IMR-90 (cell line): ENCODE data around the gene IMMT. TPM values are rescaled to one million over a fixed set of nuclear protein-coding genes. Genes with fewer than 3 reads are reported as not detected.
A peak's percentile ranks its signal among the peaks of the same experiment; 100 is the strongest.

Source experiments
- ATAC-seq: fragments of 200-7000 bp; cut with Tn5 transposase; 2 replicates; pipeline ENCODE4 v1.9.1; 2020; ENCODE audit warnings: low read depth, mild to moderate bottlenecking, moderate library complexity
- BruUV-seq: library from RNA; stranded (reverse); fragments of 400-500 nt; replicated peaks from 2 replicates; lab custom pipeline; 2021; lab: Mats Ljungman, UMichigan
- CTCF ChIA-PET: fragments of 300-600 bp; formaldehyde crosslinking; extraction: SDS; loops from one replicate; lab custom pipeline; 2021; ENCODE audit warnings: antibody characterized with exemption; lab: Yijun Ruan, JAX
- POLR2A ChIA-PET: fragments of 300-600 bp; sonication (Branson Sonifier 250); formaldehyde crosslinking; loops from one replicate; lab custom pipeline; 2022; ENCODE audit warnings: antibody characterized with exemption; ENCODE audit not compliant: unreplicated experiment; lab: Charles Lee
- DNase-seq: peaks from one replicate; pipeline ENCODE4 v3.0.0; 2013
- H2AFZ ChIP-seq: replicated peaks from 2 replicates; pipeline ENCODE3; 2013; ENCODE audit warnings: low read length, mild to moderate bottlenecking; ENCODE audit not compliant: poor library complexity
- H2AK5ac ChIP-seq: 2 replicates; pipeline ENCODE4 v1.6.1; 2013; ENCODE audit warnings: low read depth, low read length, inconsistent platforms
- H2AK9ac ChIP-seq: replicated peaks from 2 replicates; pipeline ENCODE3; 2013; ENCODE audit warnings: mild to moderate bottlenecking, low read depth, low read length, moderate library complexity; ENCODE audit not compliant: poor library complexity
- H2BK120ac ChIP-seq: 2 replicates; pipeline ENCODE4 v1.6.1; 2013; ENCODE audit warnings: low read depth, low read length, inconsistent platforms
- H2BK15ac ChIP-seq: 3 replicates; pipeline ENCODE4 v1.6.1; 2013; ENCODE audit warnings: low read depth, low read length, inconsistent platforms
- H2BK20ac ChIP-seq: 2 replicates; pipeline ENCODE4 v1.6.1; 2013; ENCODE audit warnings: low read depth, mild to moderate bottlenecking, inconsistent platforms, low read length, moderate library complexity
- H2BK5ac ChIP-seq: 2 replicates; pipeline ENCODE4 v1.6.1; 2013; ENCODE audit warnings: mild to moderate bottlenecking, low read depth, low read length, inconsistent platforms; ENCODE audit not compliant: poor library complexity, severe bottlenecking
- H3K14ac ChIP-seq: replicated peaks from 2 replicates; pipeline ENCODE4 v1.6.1; 2013; ENCODE audit warnings: low read depth, low read length, inconsistent platforms
- H3K18ac ChIP-seq: 2 replicates; pipeline ENCODE4 v1.6.1; 2013; ENCODE audit warnings: low read depth, low read length, control low read depth
- H3K23ac ChIP-seq: 2 replicates; pipeline ENCODE4 v1.6.1; 2013; ENCODE audit warnings: low read depth, low read length, inconsistent platforms
- H3K27ac ChIP-seq: 2 replicates; pipeline ENCODE4 v1.5.1; 2013; ENCODE audit warnings: mild to moderate bottlenecking, control low read depth, low read length; ENCODE audit not compliant: insufficient read depth
- H3K27me3 ChIP-seq: 2 replicates; pipeline ENCODE4 v1.6.1; 2013; ENCODE audit warnings: low read length; ENCODE audit not compliant: control insufficient read depth, insufficient read depth
- H3K36me3 ChIP-seq: 2 replicates; pipeline ENCODE4 v1.6.1; 2013; ENCODE audit warnings: low read length, mixed read lengths; ENCODE audit not compliant: control insufficient read depth, insufficient read depth
- H3K4ac ChIP-seq: 2 replicates; pipeline ENCODE4 v1.6.1; 2013; ENCODE audit warnings: low read depth, low read length, inconsistent platforms
- H3K4me1 ChIP-seq: 2 replicates; pipeline ENCODE4 v1.6.1; 2013; ENCODE audit warnings: low read length, mixed read lengths; ENCODE audit not compliant: control insufficient read depth, insufficient read depth
- H3K4me2 ChIP-seq: 2 replicates; pipeline ENCODE4 v1.6.1; 2013; ENCODE audit warnings: low read depth, mild to moderate bottlenecking, control low read depth, low read length, moderate library complexity
- H3K4me3 ChIP-seq: 2 replicates; pipeline ENCODE4 v1.5.1; 2013; ENCODE audit warnings: low read depth, mild to moderate bottlenecking, control low read depth, low read length, moderate library complexity; ENCODE audit not compliant: insufficient read depth
- H3K56ac ChIP-seq: 2 replicates; pipeline ENCODE4 v1.6.1; 2013; ENCODE audit warnings: low read length, inconsistent platforms; ENCODE audit not compliant: insufficient read depth; ENCODE audit errors: extremely low read depth
- H3K79me1 ChIP-seq, 2 experiments: 2 replicates each; pipeline ENCODE4 v1.6.1; 2013; ENCODE audit warnings: low read length in 2 of 2, inconsistent platforms in 1 of 2, low read depth in 1 of 2
- H3K9ac ChIP-seq: 2 replicates; pipeline ENCODE4 v1.6.1; 2013; ENCODE audit warnings: low read depth, low read length, control low read depth
- H3K9me1 ChIP-seq: 2 replicates; pipeline ENCODE4 v1.6.1; 2013; ENCODE audit warnings: low read length, inconsistent platforms; ENCODE audit not compliant: insufficient read depth
- H3K9me3 ChIP-seq: 2 replicates; pipeline ENCODE4 v1.6.1; 2013; ENCODE audit warnings: low read length; ENCODE audit not compliant: control insufficient read depth, insufficient read depth
- H4K20me1 ChIP-seq: 2 replicates; pipeline ENCODE4 v1.6.1; 2013; ENCODE audit warnings: low read length, inconsistent platforms; ENCODE audit not compliant: insufficient read depth
- H4K5ac ChIP-seq: 2 replicates; pipeline ENCODE4 v1.6.1; 2013; ENCODE audit warnings: mild to moderate bottlenecking, low read depth, low read length, control low read depth
- H4K8ac ChIP-seq, 2 experiments: 2 replicates each; pipeline ENCODE4 v1.6.1; 2013; ENCODE audit warnings: low read depth in 2 of 2, low read length in 2 of 2, control low read depth in 1 of 2, inconsistent platforms in 1 of 2
- H4K91ac ChIP-seq: 2 replicates; pipeline ENCODE4 v1.6.1; 2013; ENCODE audit warnings: low read depth, low read length, inconsistent platforms; ENCODE audit not compliant: insufficient read depth
- BHLHE40 ChIP-seq: fragments of 150-350 bp; IDR thresholded peaks from 2 replicates; pipeline ENCODE4 v1.6.1; 2016; ENCODE audit warnings: mild to moderate bottlenecking, low read depth, low read length
- CEBPB ChIP-seq: IDR thresholded peaks from 2 replicates; pipeline ENCODE4 v1.6.1; 2012; ENCODE audit warnings: low read depth, low read length, improper control_type of control experiment
- CHD1 ChIP-seq: IDR thresholded peaks from 2 replicates; pipeline ENCODE4 v1.6.1; 2012; ENCODE audit warnings: low read depth, low read length, improper control_type of control experiment
- FOS ChIP-seq: fragments of 150-350 bp; IDR thresholded peaks from 2 replicates; pipeline ENCODE4 v1.6.1; 2016; ENCODE audit warnings: low read depth, low read length
- MAFK ChIP-seq: IDR thresholded peaks from 2 replicates; pipeline ENCODE4 v1.6.1; 2012; ENCODE audit warnings: low read depth, low read length, improper control_type of control experiment
- MAZ ChIP-seq: IDR thresholded peaks from 2 replicates; pipeline ENCODE4 v1.6.1; 2012; ENCODE audit warnings: low read depth, mild to moderate bottlenecking, low read length, improper control_type of control experiment, moderate library complexity, borderline replicate concordance
- MXI1 ChIP-seq: IDR thresholded peaks from 2 replicates; pipeline ENCODE4 v1.6.1; 2012; ENCODE audit warnings: low read depth, mild to moderate bottlenecking, low read length, moderate library complexity, borderline replicate concordance
- NFE2L2 ChIP-seq: fragments of 150-350 bp; IDR thresholded peaks from 2 replicates; pipeline ENCODE4 v1.6.1; 2016; ENCODE audit warnings: low read depth, mild to moderate bottlenecking, low read length
- POLR2A ChIP-seq: IDR thresholded peaks from 2 replicates; pipeline ENCODE4 v1.6.1; 2012; ENCODE audit warnings: mild to moderate bottlenecking, low read depth, low read length
- RAD21 ChIP-seq: IDR thresholded peaks from 2 replicates; pipeline ENCODE4 v1.6.1; 2012; ENCODE audit warnings: low read length, improper control_type of control experiment
- RCOR1 ChIP-seq: IDR thresholded peaks from 2 replicates; pipeline ENCODE4 v1.6.1; 2012; ENCODE audit warnings: mild to moderate bottlenecking, low read length, improper control_type of control experiment; ENCODE audit not compliant: insufficient replicate concordance
- RFX5 ChIP-seq: IDR thresholded peaks from 2 replicates; pipeline ENCODE4 v1.8.0; 2012; ENCODE audit warnings: low read depth, mild to moderate bottlenecking, low read length, moderate library complexity
- SMC3 ChIP-seq: fragments of 150-350 bp; IDR thresholded peaks from 2 replicates; pipeline ENCODE4 v1.6.1; 2016; ENCODE audit warnings: low read depth, mild to moderate bottlenecking, antibody characterized with exemption, low read length, moderate library complexity
- WGBS, 2 experiments: methylation state at CpG; one replicate each; pipeline versions ENCODE4 v1.1.5 to v1.1.7; 2013; ENCODE audit warnings: missing lambda C conversion rate in 2 of 2; ENCODE audit not compliant: insufficient read length in 1 of 2; ENCODE audit errors: extremely low coverage in 2 of 2; 5-methylcytosine and 5-hydroxymethylcytosine counted together
- dilution Hi-C: fragments of 300-500 bp; cut with HindIII; formaldehyde crosslinking; loops from one replicate; pipeline ENCODE4 v1.14.3; 2018; ENCODE audit warnings: low sequenced_read_pairs; ENCODE audit not compliant: unreplicated experiment
- in situ Hi-C: fragments of 300-500 bp; cut with MboI; formaldehyde crosslinking; loops from 3 replicates; pipeline ENCODE4 v1.14.3; 2019; ENCODE audit warnings: low sequenced_read_pairs, inconsistent platforms, mixed read lengths
- intact Hi-C: fragments of 100-400 bp; cut with micrococcal nuclease; formaldehyde crosslinking; loops from 2 replicates; pipeline ENCODE4 v1.10.0; 2022
- polyA plus RNA-seq, 3 experiments: library from polyadenylated mRNA; depleted of rRNA; stranded (reverse); fragments of >200 nt; gene quantifications; 2 replicates each; pipeline ENCODE4 v1.2.3, GENCODE V29; 2012; ENCODE audit warnings: low replicate concordance in 1 of 3
- total RNA-seq: library from RNA; depleted of rRNA; stranded (reverse); fragments of >200 nt; gene quantifications from 2 replicates; pipeline ENCODE4 v1.2.3, GENCODE V29; 2012
- TF ChIP-seq, protein P1 (sequence below): fragments of 150-350 bp; IDR thresholded peaks from 2 replicates; pipeline ENCODE4 v1.6.1; 2016; ENCODE audit warnings: low read depth, mild to moderate bottlenecking, low read length, moderate library complexity, borderline replicate concordance
- TF ChIP-seq, protein P2 (sequence below): conservative IDR thresholded peaks from 2 replicates; pipeline ENCODE4 v1.5.1; 2012; ENCODE audit warnings: mild to moderate bottlenecking, low read depth, low read length, improper control_type of control experiment
- TF ChIP-seq, protein P3 (sequence below): fragments of 150-350 bp; IDR thresholded peaks from 2 replicates; pipeline ENCODE4 v1.6.1; 2017; ENCODE audit warnings: mild to moderate bottlenecking, antibody characterized with exemption, low read length, low read depth

Gene IMMT
- total and polyA plus RNA-seq, 2 of the 4 experiments (the other 2 are of a cell fraction): 50.5 to 87.3 TPM

DNA sequence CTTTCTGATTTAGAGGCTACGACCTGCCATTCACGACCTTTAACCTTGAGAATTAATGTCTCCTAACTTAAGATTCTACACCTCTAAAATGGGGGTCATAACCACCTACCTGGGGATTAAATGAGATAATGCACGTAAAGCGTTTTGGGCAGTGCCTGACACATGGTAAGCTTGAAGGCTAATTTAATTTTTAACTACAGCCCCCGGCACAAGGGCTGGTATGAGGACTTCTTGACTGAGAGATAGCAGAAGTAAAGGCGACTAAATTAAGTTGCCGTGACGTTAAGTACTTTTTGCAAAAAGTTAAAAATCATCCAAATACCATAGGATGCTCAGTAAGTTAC is 4.5 kb upstream of the IMMT start:
- H4K5ac ChIP-seq: peak overlapping the region; percentile 63
- H3K18ac ChIP-seq: no peak overlapping the region
- H2BK20ac ChIP-seq: no peak overlapping the region
- in situ Hi-C loops: no loop called here
- no peaks in the 10 kb centered on the region for H3K36me3 ChIP-seq
- H2BK15ac ChIP-seq: no peak overlapping the region
- H3K9me3 ChIP-seq: no peaks in the 10 kb centered on the region
- peak overlapping the region; percentile 90 for H3K9ac ChIP-seq
- peak overlapping the region; percentile 48; the same call in 1 of the 2 replicates for H3K23ac ChIP-seq
- no peak for DNase-seq
- no peak for ATAC-seq
- H2BK120ac ChIP-seq: no peak overlapping the region
- TF ChIP-seq RFX5: no peak
- TF ChIP-seq SMC3: no peak
- TF ChIP-seq, protein P1, sequence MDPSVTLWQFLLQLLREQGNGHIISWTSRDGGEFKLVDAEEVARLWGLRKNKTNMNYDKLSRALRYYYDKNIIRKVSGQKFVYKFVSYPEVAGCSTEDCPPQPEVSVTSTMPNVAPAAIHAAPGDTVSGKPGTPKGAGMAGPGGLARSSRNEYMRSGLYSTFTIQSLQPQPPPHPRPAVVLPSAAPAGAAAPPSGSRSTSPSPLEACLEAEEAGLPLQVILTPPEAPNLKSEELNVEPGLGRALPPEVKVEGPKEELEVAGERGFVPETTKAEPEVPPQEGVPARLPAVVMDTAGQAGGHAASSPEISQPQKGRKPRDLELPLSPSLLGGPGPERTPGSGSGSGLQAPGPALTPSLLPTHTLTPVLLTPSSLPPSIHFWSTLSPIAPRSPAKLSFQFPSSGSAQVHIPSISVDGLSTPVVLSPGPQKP: no peak
- no peak for TF ChIP-seq RCOR1
- TF ChIP-seq RAD21: no peak
- TF ChIP-seq, protein P2, sequence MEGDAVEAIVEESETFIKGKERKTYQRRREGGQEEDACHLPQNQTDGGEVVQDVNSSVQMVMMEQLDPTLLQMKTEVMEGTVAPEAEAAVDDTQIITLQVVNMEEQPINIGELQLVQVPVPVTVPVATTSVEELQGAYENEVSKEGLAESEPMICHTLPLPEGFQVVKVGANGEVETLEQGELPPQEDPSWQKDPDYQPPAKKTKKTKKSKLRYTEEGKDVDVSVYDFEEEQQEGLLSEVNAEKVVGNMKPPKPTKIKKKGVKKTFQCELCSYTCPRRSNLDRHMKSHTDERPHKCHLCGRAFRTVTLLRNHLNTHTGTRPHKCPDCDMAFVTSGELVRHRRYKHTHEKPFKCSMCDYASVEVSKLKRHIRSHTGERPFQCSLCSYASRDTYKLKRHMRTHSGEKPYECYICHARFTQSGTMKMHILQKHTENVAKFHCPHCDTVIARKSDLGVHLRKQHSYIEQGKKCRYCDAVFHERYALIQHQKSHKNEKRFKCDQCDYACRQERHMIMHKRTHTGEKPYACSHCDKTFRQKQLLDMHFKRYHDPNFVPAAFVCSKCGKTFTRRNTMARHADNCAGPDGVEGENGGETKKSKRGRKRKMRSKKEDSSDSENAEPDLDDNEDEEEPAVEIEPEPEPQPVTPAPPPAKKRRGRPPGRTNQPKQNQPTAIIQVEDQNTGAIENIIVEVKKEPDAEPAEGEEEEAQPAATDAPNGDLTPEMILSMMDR: no peak
- no peak for TF ChIP-seq POLR2A
- no peak for TF ChIP-seq BHLHE40
- TF ChIP-seq MXI1: no peak
- no peak for TF ChIP-seq FOS
- TF ChIP-seq, protein P3, sequence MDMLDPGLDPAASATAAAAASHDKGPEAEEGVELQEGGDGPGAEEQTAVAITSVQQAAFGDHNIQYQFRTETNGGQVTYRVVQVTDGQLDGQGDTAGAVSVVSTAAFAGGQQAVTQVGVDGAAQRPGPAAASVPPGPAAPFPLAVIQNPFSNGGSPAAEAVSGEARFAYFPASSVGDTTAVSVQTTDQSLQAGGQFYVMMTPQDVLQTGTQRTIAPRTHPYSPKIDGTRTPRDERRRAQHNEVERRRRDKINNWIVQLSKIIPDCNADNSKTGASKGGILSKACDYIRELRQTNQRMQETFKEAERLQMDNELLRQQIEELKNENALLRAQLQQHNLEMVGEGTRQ: no peak
- no peak for TF ChIP-seq MAFK
- TF ChIP-seq MAZ: no peak
- TF ChIP-seq CEBPB: no peak
- TF ChIP-seq NFE2L2: no peak
- no peak for TF ChIP-seq CHD1
- peak overlapping the region; percentile 97 for H3K4me2 ChIP-seq
- peaks cover 4% of the 10 kb centered on the region for H4K20me1 ChIP-seq
- H2AFZ ChIP-seq: peak overlapping the region; percentile 94
- H3K27ac ChIP-seq: peak overlapping the region; percentile 58
- no CpG with 5 or more reads among the region's 8 CpGs for WGBS, 2 experiments
- ChIA-PET POLR2A (no interaction called here), CTCF (no interaction called here)
- no peak overlapping the region for H2BK5ac ChIP-seq
- H4K91ac ChIP-seq: peak overlapping the region; percentile 70; the same call in 1 of the 2 replicates
- H3K14ac ChIP-seq: peak overlapping the region; percentile 93
- H2AK9ac ChIP-seq: peak overlapping the region; percentile 69
- H3K4me1 ChIP-seq: 0 out of 2 replicates have a peak, but pooled peaks cover 1% of the 10 kb centered on the region
- dilution Hi-C loops: no loop called here
- H3K9me1 ChIP-seq: peaks cover 2% of the 10 kb centered on the region; the same call in 1 of the 2 replicates
- peak overlapping the region; percentile 81 for H3K56ac ChIP-seq
- H3K27me3 ChIP-seq: no peaks in the 10 kb centered on the region
- no TSS peak for BruUV-seq
- peak overlapping the region; percentile 64 for H3K4me3 ChIP-seq
- H3K79me1 ChIP-seq: peaks cover 21 to 36% of the 10 kb centered on the region in 2 experiments
- intact Hi-C loops: loop anchor here (2.0 kb wide), 1 partner anchor 243 kb away; no protein-coding TSS in a partner anchor
- H2AK5ac ChIP-seq: no peak overlapping the region
- peak overlapping the region; percentile 60 to 96 for H4K8ac ChIP-seq
- peak overlapping the region; percentile 78 for H3K4ac ChIP-seq
